Ovary (tissue), 10 donors: ENCODE measurements around the gene GAGE12G. TPM values are rescaled to one million over a fixed set of nuclear protein-coding genes. Genes with fewer than 3 reads are reported as not detected.
A peak's percentile ranks its signal among the peaks of the same experiment; 100 is the strongest.
"Not testable (repeated sequence)": the region's sequence is repeated elsewhere in the genome, so short reads cannot be mapped to it uniquely, and the experiment has no call there.

Source experiments
- DNase-seq, 5 donors: peaks; one replicate each; pipeline ENCODE4 v3.0.0-alpha.2; 2019 to 2020
- H3K27ac ChIP-seq, 2 donors: fragments of 200-600 bp; one replicate each; pipeline versions ENCODE4 v1.5.1 to v1.8.0; 2019 to 2022
- H3K27me3 ChIP-seq: fragments of 200-600 bp; one replicate; pipeline ENCODE4 v1.8.0; 2022
- H3K36me3 ChIP-seq: fragments of 200-600 bp; sonication (generic); one replicate; pipeline ENCODE4 v1.5.1; 2019
- H3K4me1 ChIP-seq: one replicate; pipeline ENCODE4 v1.8.1; 2013; ENCODE audit warnings: mild to moderate bottlenecking, moderate library complexity; ENCODE audit not compliant: insufficient read depth
- H3K4me3 ChIP-seq: fragments of 200-600 bp; sonication (generic); one replicate; pipeline ENCODE4 v1.5.1; 2017
- H3K9me3 ChIP-seq, 2 donors: fragments of 200-600 bp in 1 of 2; sonication (generic) in 1 of 2; one replicate each; pipeline versions ENCODE4 v1.5.1 to v1.8.1; 2013 to 2019; ENCODE audit warnings: mild to moderate bottlenecking in 1 of 2, moderate library complexity in 1 of 2
- WGBS, 3 donors: extraction: QIAGEN DNeasy Blood & Tissue Kit in 1 of 3; methylation state at CpG; one replicate each; pipeline versions ENCODE4 v1.1.5 to v1.1.7; 2013 to 2017; 5-methylcytosine and 5-hydroxymethylcytosine counted together
- intact Hi-C, 4 donors: fragments of 100-400 bp; cut with DNase I; formaldehyde crosslinking; loops; one replicate each; pipeline versions ENCODE4 v1.11.0 to v1.15.1; 2022 to 2023
- long read RNA-seq, 3 donors: library from polyadenylated mRNA in 2 of 3; unstranded in 2 of 3; transcript quantifications; one replicate each; pipeline ENCODE4 v2.0.0 and lab custom pipeline, GENCODE V29; 2021 to 2026
- polyA plus RNA-seq, 2 donors: library from polyadenylated mRNA; stranded (reverse); fragments of 200-250 nt in 1 of 2; fragments of 350-450 nt in 1 of 2; fragmentation: Illumina TruSeq in 1 of 2; extraction: RNeasy Lipid Tissue Mini Kit (QIAGEN cat#74804) in 1 of 2; gene quantifications; one replicate each; pipeline ENCODE4 v1.2.3, GENCODE V29; 2013 to 2014
- total RNA-seq, 7 donors: library from RNA; depleted of rRNA in 2 of 7; stranded (reverse); fragments of >200 nt in 2 of 7; fragmentation: NEBNext Ultra II Directional in 3 of 7; extraction: Animal tissue kit (Norgen Biotek cat#: 25700) in 3 of 7; gene quantifications; one replicate each; pipeline versions ENCODE4 v1.1.0 to v1.2.4, GENCODE V29; 2016 to 2023
- donor health status: DM: no; HTN: no; CAD: no; lungs with moderate emphysema.
- donor health status: DM: no; HTN: no; CAD: no.
- donor health status: Bipolar disorder and iron deficiency.
- donor health status: DM: yes; HTN: yes; CAD: no.
- donor health status: DM: no; HTN: no; CAD: no.
- donor health status: DM: yes; HTN: yes; CAD: no.

The GAGE12G gene
- total RNA-seq: not detected
- polyA plus RNA-seq: not detected
- long read RNA-seq, donor 1: 0 reads
- long read RNA-seq, donor 2, partial matches to known transcripts: 0 of 3 reads
- long read RNA-seq, donor 2, other reads (novel, unspliced or antisense): 0 of 3 reads
- long read RNA-seq, donor 3: 0 reads

GRCh38 chrX:49570100-49570499 is at the start of gene GAGE12G:
GAGE12G (plus strand) TSS chrX:49570400; CDS start chrX:49571555, 1,155 bp downstream.
- DNase-seq: not testable (repeated sequence)
- no CpG with 5 or more reads among the region's 16 CpGs for WGBS, 3 donors

GRCh38 chrX:49531877-49532276 is 38.3 kb upstream of the GAGE12G start, which contains the start of gene GAGE12C:
GAGE12C (plus strand) TSS chrX:49532177; CDS start chrX:49533332, 1,155 bp downstream.
- H3K27ac ChIP-seq, H3K4me3 ChIP-seq, H3K27me3 ChIP-seq, H3K36me3 ChIP-seq, intact Hi-C loops, H3K4me1 ChIP-seq, DNase-seq, H3K9me3 ChIP-seq: not testable (repeated sequence)
- WGBS, 3 donors: no CpG with 5 or more reads among the region's 16 CpGs

More at GRCh38 chrX:49570100-49570499, at the start of gene GAGE12G:
- H3K4me3 ChIP-seq, H3K36me3 ChIP-seq, H3K9me3 ChIP-seq, H3K27ac ChIP-seq, intact Hi-C loops, H3K4me1 ChIP-seq, H3K27me3 ChIP-seq: not testable (repeated sequence)

- H3K36me3 ChIP-seq, H3K27me3 ChIP-seq, H3K9me3 ChIP-seq, H3K27ac ChIP-seq, DNase-seq, intact Hi-C loops, H3K4me3 ChIP-seq, H3K4me1 ChIP-seq: not testable (repeated sequence)
- no CpG with 5 or more reads among the region's 16 CpGs for WGBS, 3 donors
Observed at GRCh38 chrX:49541433-49541832, 28.8 kb upstream of the GAGE12G start, which contains the start of gene GAGE12D. GAGE12D (plus strand) TSS chrX:49541733; CDS start chrX:49542888, 1,155 bp downstream.

GRCh38 chrX:49550989-49551388 is 19.2 kb upstream of the GAGE12G start, which contains the start of gene GAGE12E:
GAGE12E (plus strand) TSS chrX:49551289; CDS start chrX:49552444, 1,155 bp downstream.
- intact Hi-C loops: not testable (repeated sequence)
- WGBS, 3 donors: no CpG with 5 or more reads among the region's 16 CpGs

GRCh38 chrX:49560542-49560941 is 9.7 kb upstream of the GAGE12G start, which contains the start of gene GAGE12F:
GAGE12F (plus strand) TSS chrX:49560842; CDS start chrX:49561997, 1,155 bp downstream.
- intact Hi-C loops, DNase-seq, H3K9me3 ChIP-seq, H3K27me3 ChIP-seq, H3K27ac ChIP-seq, H3K4me3 ChIP-seq, H3K36me3 ChIP-seq, H3K4me1 ChIP-seq: not testable (repeated sequence)
- no CpG with 5 or more reads among the region's 16 CpGs for WGBS, 3 donors

More at GRCh38 chrX:49550989-49551388, 19.2 kb upstream of the GAGE12G start, which contains the start of gene GAGE12E:
- DNase-seq, H3K27me3 ChIP-seq, H3K36me3 ChIP-seq, H3K4me1 ChIP-seq, H3K9me3 ChIP-seq, H3K27ac ChIP-seq, H3K4me3 ChIP-seq: not testable (repeated sequence)

GRCh38 chrX:49568728-49569127 is 1.5 kb upstream of the GAGE12G start:
- WGBS, 3 donors: 89% methylated on average over 7 of the region's 11 CpGs; no CpG with 5 or more reads in 2 of the 3 donors
- H3K27ac ChIP-seq, intact Hi-C loops, H3K9me3 ChIP-seq, DNase-seq, H3K4me1 ChIP-seq, H3K4me3 ChIP-seq, H3K36me3 ChIP-seq, H3K27me3 ChIP-seq: not testable (repeated sequence)

- H3K4me3 ChIP-seq, H3K4me1 ChIP-seq, H3K27ac ChIP-seq, intact Hi-C loops, H3K36me3 ChIP-seq, H3K9me3 ChIP-seq, H3K27me3 ChIP-seq: not testable (repeated sequence)
- 92% methylated on average over 10 of the region's 13 CpGs; no CpG with 5 or more reads in 2 of the 3 donors for WGBS, 3 donors
- DNase-seq: peak in 1 of 5 donors; percentile 0
Observed at GRCh38 chrX:49569152-49569551, 1.0 kb upstream of the GAGE12G start.

GRCh38 chrX:49579649-49580048 is 9.4 kb downstream of the GAGE12G start, which contains the start of gene GAGE12H:
GAGE12H (plus strand) TSS chrX:49579949; CDS start chrX:49581104, 1,155 bp downstream.
- H3K27ac ChIP-seq, H3K36me3 ChIP-seq, intact Hi-C loops, H3K27me3 ChIP-seq, DNase-seq, H3K4me3 ChIP-seq, H3K4me1 ChIP-seq, H3K9me3 ChIP-seq: not testable (repeated sequence)
- WGBS, 3 donors: no CpG with 5 or more reads among the region's 16 CpGs

GRCh38 chrX:49589196-49589595 is 19.0 kb downstream of the GAGE12G start, which contains the start of gene GAGE2A:
GAGE2A (plus strand) TSS chrX:49589496; CDS start chrX:49590651, 1,155 bp downstream.
- intact Hi-C loops, H3K36me3 ChIP-seq, DNase-seq, H3K27ac ChIP-seq, H3K9me3 ChIP-seq, H3K4me3 ChIP-seq, H3K4me1 ChIP-seq, H3K27me3 ChIP-seq: not testable (repeated sequence)
- WGBS, 3 donors: no CpG with 5 or more reads among the region's 16 CpGs

- intact Hi-C loops, H3K4me1 ChIP-seq, H3K4me3 ChIP-seq, H3K27ac ChIP-seq, H3K27me3 ChIP-seq, H3K36me3 ChIP-seq, H3K9me3 ChIP-seq: not testable (repeated sequence)
- WGBS, 3 donors: 86 to 91% (median 89%) methylated on average over 25 to 33 of the region's 37 CpGs
- DNase-seq: peak; percentile 7 to 40 (median 32)
Observed at GRCh38 chrX:49589769-49590478, 19.7 kb downstream of the GAGE12G start.

GRCh38 chrX:49590488-49590887 is 20.3 kb downstream of the GAGE12G start:
- H3K4me1 ChIP-seq, H3K9me3 ChIP-seq, H3K27me3 ChIP-seq, H3K36me3 ChIP-seq, H3K27ac ChIP-seq, DNase-seq, intact Hi-C loops, H3K4me3 ChIP-seq: not testable (repeated sequence)
- 82 to 86% (median 84%) methylated on average over 10 to 16 of the region's 17 CpGs for WGBS, 3 donors

GRCh38 chrX:49598720-49599119 is 28.5 kb downstream of the GAGE12G start, which contains the start of gene GAGE1:
GAGE1 (plus strand) TSS chrX:49599020; CDS start chrX:49600175, 1,155 bp downstream.
- H3K4me3 ChIP-seq, H3K36me3 ChIP-seq, H3K4me1 ChIP-seq, DNase-seq, H3K27ac ChIP-seq, H3K9me3 ChIP-seq, intact Hi-C loops, H3K27me3 ChIP-seq: not testable (repeated sequence)
- WGBS, 3 donors: no CpG with 5 or more reads among the region's 16 CpGs
